Loucy (cell line): ENCODE measurements around the gene GTPBP2.

ENCODE experiments used
- H2AFZ ChIP-seq: fragments of 200-600 bp; sonication (generic); 2 replicates; pipeline ENCODE4 v1.6.0; 2016; ENCODE audit warnings: antibody characterized with exemption, mild to moderate bottlenecking, low read length, moderate library complexity
- H3F3A ChIP-seq: fragments of 200-600 bp; 2 replicates; pipeline ENCODE4 v1.6.0; 2016; ENCODE audit warnings: antibody characterized with exemption, low read depth, mild to moderate bottlenecking
- H3K27me3 ChIP-seq: fragments of 200-600 bp; sonication (generic); 2 replicates; pipeline ENCODE4 v1.6.1; 2014; ENCODE audit warnings: low read length, mild to moderate bottlenecking; ENCODE audit not compliant: insufficient read depth, poor library complexity, severe bottlenecking
- H3K36me3 ChIP-seq: fragments of 200-600 bp; sonication (generic); 2 replicates; pipeline ENCODE4 v1.6.1; 2016; ENCODE audit warnings: low read length; ENCODE audit not compliant: insufficient read depth
- H3K4me1 ChIP-seq: fragments of 200-600 bp; sonication (generic); 2 replicates; pipeline ENCODE4 v1.5.1; 2014; ENCODE audit warnings: low read length, mild to moderate bottlenecking; ENCODE audit not compliant: insufficient read depth, poor library complexity, severe bottlenecking
- H3K4me2 ChIP-seq: fragments of 200-600 bp; sonication (generic); 2 replicates; pipeline ENCODE4 v1.6.0; 2014; ENCODE audit warnings: antibody characterized with exemption, low read length, low read depth, mild to moderate bottlenecking; ENCODE audit not compliant: poor library complexity, severe bottlenecking
- H3K4me3 ChIP-seq: fragments of 200-600 bp; sonication (generic); 2 replicates; pipeline ENCODE4 v1.5.1; 2014; ENCODE audit warnings: low read length, mild to moderate bottlenecking, mixed read lengths; ENCODE audit not compliant: poor library complexity, severe bottlenecking
- H3K79me2 ChIP-seq: fragments of 200-600 bp; sonication (generic); 2 replicates; pipeline ENCODE4 v1.6.1; 2014; ENCODE audit warnings: low read length; ENCODE audit not compliant: insufficient read depth
- H3K9ac ChIP-seq: fragments of 200-600 bp; sonication (generic); 2 replicates; pipeline ENCODE4 v1.6.0; 2014; ENCODE audit warnings: mild to moderate bottlenecking, low read depth, low read length, moderate library complexity; ENCODE audit not compliant: poor library complexity, severe bottlenecking
- H3K9me2 ChIP-seq: fragments of 200-600 bp; sonication (generic); replicated peaks from 2 replicates; pipeline ENCODE4 v1.6.1; 2016; ENCODE audit warnings: low read depth, low read length, mixed read lengths
- H3K9me3 ChIP-seq: fragments of 200-600 bp; sonication (generic); 2 replicates; pipeline ENCODE4 v1.6.1; 2014; ENCODE audit warnings: mild to moderate bottlenecking, antibody characterized with exemption, low read length, low read depth; ENCODE audit not compliant: insufficient read depth
- H4K20me1 ChIP-seq: fragments of 200-600 bp; sonication (generic); 2 replicates; pipeline ENCODE4 v1.6.0; 2014; ENCODE audit warnings: antibody characterized with exemption, low read length, mild to moderate bottlenecking; ENCODE audit not compliant: insufficient read depth, poor library complexity, severe bottlenecking
- CTCF ChIP-seq: fragments of 200-600 bp; sonication (generic); conservative IDR thresholded peaks from 2 replicates; pipeline ENCODE4 v1.5.1; 2014; ENCODE audit warnings: mild to moderate bottlenecking, antibody characterized with exemption, low read length
- EZH2phosphoT487 ChIP-seq: fragments of 200-600 bp; IDR thresholded peaks from 2 replicates; pipeline ENCODE4 v1.6.1; 2018; ENCODE audit warnings: antibody characterized with exemption, mild to moderate bottlenecking, moderate library complexity, borderline replicate concordance

Gene GTPBP2

GRCh38 chr6:43648248-43648647 lies 19.2 kb upstream of the GTPBP2 start:
- Histone ChIP-seq H3K4me3 (no peak overlapping the region), H3K4me2 (no peak overlapping the region), H3K4me1 (no peaks in the 10 kb centered on the region), H2AFZ (no peak overlapping the region), H3F3A (no peaks in the 10 kb centered on the region), H3K79me2 (no peaks in the 10 kb centered on the region), H3K36me3 (no peaks in the 10 kb centered on the region), H3K9me2 (no peaks in the 10 kb centered on the region), H3K9me3 (no peaks in the 10 kb centered on the region), H4K20me1 (no peaks in the 10 kb centered on the region), H3K9ac (no peak overlapping the region), H3K27me3 (no peaks in the 10 kb centered on the region)
- TF ChIP-seq EZH2phosphoT487, result no peak
- no peak for TF ChIP-seq CTCF

GRCh38 chr6:43647613-43648012 lies 18.5 kb upstream of the GTPBP2 start:
- Histone ChIP-seq H4K20me1 (no peaks in the 10 kb centered on the region), H3K4me3 (no peak overlapping the region), H2AFZ (no peak overlapping the region), H3F3A (no peaks in the 10 kb centered on the region), H3K36me3 (no peaks in the 10 kb centered on the region), H3K79me2 (no peaks in the 10 kb centered on the region), H3K9me3 (no peaks in the 10 kb centered on the region), H3K4me2 (no peak overlapping the region), H3K27me3 (no peaks in the 10 kb centered on the region), H3K9me2 (no peaks in the 10 kb centered on the region), H3K9ac (no peak overlapping the region), H3K4me1 (no peaks in the 10 kb centered on the region)
- no peak for TF ChIP-seq CTCF
- TF ChIP-seq EZH2phosphoT487, result no peak

GRCh38 chr6:43645613-43645964 lies 16.5 kb upstream of the GTPBP2 start:
- H3K79me2 ChIP-seq, result peaks cover 13% of the 10 kb centered on the region
- no peaks in the 10 kb centered on the region for H3K9me3 ChIP-seq
- peaks cover under 1% of the 10 kb centered on the region for H3K4me1 ChIP-seq
- no peaks in the 10 kb centered on the region for H3K27me3 ChIP-seq
- H2AFZ ChIP-seq, result no peak overlapping the region
- H4K20me1 ChIP-seq, result peaks cover 4% of the 10 kb centered on the region
- H3F3A ChIP-seq, result no peaks in the 10 kb centered on the region
- no peak overlapping the region for H3K4me3 ChIP-seq
- peaks cover 12% of the 10 kb centered on the region; the same call in 1 of the 2 replicates for H3K36me3 ChIP-seq
- H3K9ac ChIP-seq, result no peak overlapping the region
- H3K4me2 ChIP-seq, result no peak overlapping the region
- no peaks in the 10 kb centered on the region for H3K9me2 ChIP-seq
- TF ChIP-seq CTCF (no peak), EZH2phosphoT487 (no peak)
